ENCODE results near the gene ABHD11. TPM values are rescaled to one million over a fixed set of nuclear protein-coding genes. Genes with fewer than 3 reads are reported as not detected.

Gene ABHD11
- total RNA-seq, 2 experiments from 2014 or later, result 8.5 to 11.5 TPM

GRCh38 chr7:73779517-73779916 is 40.9 kb upstream of the ABHD11 start:
- ATAC-seq (ENCODE audit: poor library complexity), result no peak
- POLR2A ChIA-PET, result no interaction called here
- intact Hi-C loops (cut with DNase I, micrococcal nuclease), result no loop called here

DNA sequence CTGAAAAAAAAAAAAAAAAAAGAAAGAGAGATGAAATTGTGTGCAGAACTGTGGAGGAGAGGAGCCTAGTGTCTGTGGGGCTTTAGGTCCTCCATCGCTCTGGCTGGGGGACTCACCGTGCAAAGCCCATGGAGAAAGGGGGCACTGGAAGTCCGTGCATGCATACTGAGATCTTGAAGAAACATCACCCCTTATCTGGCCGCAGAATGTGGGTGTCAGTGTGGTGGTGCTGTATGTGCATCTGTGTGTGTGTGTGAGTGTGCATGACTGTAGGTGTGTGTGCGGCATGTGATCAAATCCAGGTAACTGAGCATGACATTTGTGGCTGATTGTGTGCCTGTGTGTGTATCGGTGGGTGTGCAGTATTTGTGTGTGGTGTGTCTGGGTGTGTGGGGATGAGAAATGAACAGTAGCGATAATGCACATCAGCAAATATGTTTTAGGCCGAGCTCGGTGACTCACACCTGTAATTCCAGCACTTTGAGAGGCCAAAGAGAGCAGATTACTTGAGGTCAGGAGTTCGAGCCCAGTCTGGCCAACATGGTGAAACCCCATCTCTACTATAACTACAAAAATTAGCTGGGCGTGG is 40.3 kb upstream of the ABHD11 start:
- no peaks in the 10 kb centered on the region for H3K36me3 ChIP-seq (ENCODE audit: insufficient read depth, low read length)
- H3K4me3 Mint-ChIP-seq, result no peak overlapping the region
- ChIA-PET POLR2A (no interaction called here), CTCF (no interaction called here)
- TF ChIP-seq, protein P1, sequence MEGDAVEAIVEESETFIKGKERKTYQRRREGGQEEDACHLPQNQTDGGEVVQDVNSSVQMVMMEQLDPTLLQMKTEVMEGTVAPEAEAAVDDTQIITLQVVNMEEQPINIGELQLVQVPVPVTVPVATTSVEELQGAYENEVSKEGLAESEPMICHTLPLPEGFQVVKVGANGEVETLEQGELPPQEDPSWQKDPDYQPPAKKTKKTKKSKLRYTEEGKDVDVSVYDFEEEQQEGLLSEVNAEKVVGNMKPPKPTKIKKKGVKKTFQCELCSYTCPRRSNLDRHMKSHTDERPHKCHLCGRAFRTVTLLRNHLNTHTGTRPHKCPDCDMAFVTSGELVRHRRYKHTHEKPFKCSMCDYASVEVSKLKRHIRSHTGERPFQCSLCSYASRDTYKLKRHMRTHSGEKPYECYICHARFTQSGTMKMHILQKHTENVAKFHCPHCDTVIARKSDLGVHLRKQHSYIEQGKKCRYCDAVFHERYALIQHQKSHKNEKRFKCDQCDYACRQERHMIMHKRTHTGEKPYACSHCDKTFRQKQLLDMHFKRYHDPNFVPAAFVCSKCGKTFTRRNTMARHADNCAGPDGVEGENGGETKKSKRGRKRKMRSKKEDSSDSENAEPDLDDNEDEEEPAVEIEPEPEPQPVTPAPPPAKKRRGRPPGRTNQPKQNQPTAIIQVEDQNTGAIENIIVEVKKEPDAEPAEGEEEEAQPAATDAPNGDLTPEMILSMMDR (IDR thresholded peaks at IDR 0.05), result no peak
- ATAC-seq (ENCODE audit: poor library complexity) (no peak), DNase-seq (no peak)
- H3K27ac ChIP-seq (ENCODE audit: low read depth in 1 of 2, low read length in 2 of 2), result no peak overlapping the region
- H3K27ac Mint-ChIP-seq, result no peak overlapping the region
- no peaks in the 10 kb centered on the region for H3K27me3 ChIP-seq (ENCODE audit: control insufficient read depth in 1 of 2, insufficient read depth in 2 of 2, low read length in 2 of 2)
- intact Hi-C loops (cut with DNase I, micrococcal nuclease), result no loop called here
- H3K4me3 ChIP-seq (ENCODE audit: low read length), result no peak overlapping the region
- no peaks in the 10 kb centered on the region for H3K4me1 ChIP-seq (ENCODE audit: insufficient read depth, low read length)
- H3K9me3 Mint-ChIP-seq, result no peaks in the 10 kb centered on the region
- H3K9me3 ChIP-seq (ENCODE audit: control insufficient read depth in 1 of 2, insufficient read depth in 1 of 2, low read length in 2 of 2), result peaks cover 0 to 3% of the 10 kb centered on the region in 2 experiments
- H3K27me3 Mint-ChIP-seq, result peaks cover 13% of the 10 kb centered on the region
- H3K36me3 Mint-ChIP-seq (ENCODE audit: low read depth), result no peaks in the 10 kb centered on the region
- H3K4me1 Mint-ChIP-seq (ENCODE audit: low read depth), result no peaks in the 10 kb centered on the region

More at GRCh38 chr7:73779517-73779916, 40.9 kb upstream of the ABHD11 start:
- no peaks in the 10 kb centered on the region for H3K9me3 Mint-ChIP-seq
- DNase-seq, result no peak
- H3K4me1 ChIP-seq (ENCODE audit: insufficient read depth, low read length), result no peaks in the 10 kb centered on the region
- no peaks in the 10 kb centered on the region for H3K36me3 Mint-ChIP-seq (ENCODE audit: low read depth)
- H3K4me3 ChIP-seq (ENCODE audit: low read length), result no peak overlapping the region
- H3K27me3 ChIP-seq (ENCODE audit: control insufficient read depth in 1 of 2, insufficient read depth in 2 of 2, low read length in 2 of 2), result no peaks in the 10 kb centered on the region
- H3K9me3 ChIP-seq (ENCODE audit: control insufficient read depth in 1 of 2, insufficient read depth in 1 of 2, low read length in 2 of 2), result no peaks in the 10 kb centered on the region
- H3K4me1 Mint-ChIP-seq (ENCODE audit: low read depth), result no peaks in the 10 kb centered on the region
- H3K36me3 ChIP-seq (ENCODE audit: insufficient read depth, low read length), result no peaks in the 10 kb centered on the region
- CTCF ChIA-PET, result no interaction called here
- H3K27ac Mint-ChIP-seq, result no peak overlapping the region
- H3K4me3 Mint-ChIP-seq, result no peak overlapping the region
- TF ChIP-seq, protein P1 (IDR thresholded peaks at IDR 0.05), result no peak
- H3K27ac ChIP-seq (ENCODE audit: low read depth in 1 of 2, low read length in 2 of 2), result no peak overlapping the region
- peaks cover 12% of the 10 kb centered on the region for H3K27me3 Mint-ChIP-seq

DNA sequence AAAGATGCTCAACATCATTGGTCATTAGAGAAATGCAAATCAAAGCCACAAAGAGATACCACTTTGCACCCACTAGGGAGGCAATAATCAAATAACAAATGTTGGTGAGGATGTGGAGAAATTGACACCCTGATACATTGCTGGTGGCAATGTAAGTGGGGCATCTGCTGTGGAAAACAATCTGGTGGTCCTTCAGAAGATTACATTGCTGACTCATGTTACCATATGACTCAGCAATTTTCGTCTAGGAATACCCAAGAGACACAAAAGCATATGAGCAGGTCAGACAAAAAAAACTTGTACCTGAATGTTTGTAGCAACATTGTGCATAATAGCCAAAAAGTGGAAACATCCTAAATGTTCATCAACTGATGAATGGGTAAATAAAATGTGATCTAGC is 36.3 kb upstream of the ABHD11 start:
- intact Hi-C loops (cut with DNase I, micrococcal nuclease), result no loop called here
- Histone ChIP-seq H3K27me3 (ENCODE audit: control insufficient read depth in 1 of 2, insufficient read depth in 2 of 2, low read length in 2 of 2) (peaks cover 13 to 27% of the 10 kb centered on the region in 2 experiments), H3K4me1 (ENCODE audit: insufficient read depth, low read length) (peaks cover 8% of the 10 kb centered on the region), H3K4me3 (ENCODE audit: low read length) (no peak overlapping the region), H3K36me3 (ENCODE audit: insufficient read depth, low read length) (no peaks in the 10 kb centered on the region), H3K9me3 (ENCODE audit: control insufficient read depth in 1 of 2, insufficient read depth in 1 of 2, low read length in 2 of 2) (peaks cover 0 to 5% of the 10 kb centered on the region in 2 experiments), H3K27ac (ENCODE audit: low read depth in 1 of 2, low read length in 2 of 2) (no peak overlapping the region)
- ChIA-PET POLR2A (no interaction called here), CTCF (no interaction called here)
- Mint-ChIP-seq H3K9me3 (no peaks in the 10 kb centered on the region), H3K36me3 (ENCODE audit: low read depth) (no peaks in the 10 kb centered on the region), H3K27ac (no peak overlapping the region), H3K4me3 (no peak overlapping the region), H3K27me3 (peaks cover 36% of the 10 kb centered on the region), H3K4me1 (ENCODE audit: low read depth) (no peaks in the 10 kb centered on the region)
- ATAC-seq (ENCODE audit: poor library complexity) (no peak), DNase-seq (no peak)
- TF ChIP-seq, protein P1 (IDR thresholded peaks at IDR 0.05), result no peak
